GM12873 (cell line): ENCODE results near the gene RDH5.
A peak's percentile ranks its signal among the peaks of the same experiment; 100 is the strongest.

Experiments used
- TF ChIP-seq, protein P1 (sequence below): IDR thresholded peaks from 2 replicates; pipeline ENCODE4 v1.5.1; 2012; ENCODE audit warnings: low read depth, mild to moderate bottlenecking, moderate library complexity, low read length, control low read depth; ENCODE audit not compliant: insufficient read depth; ENCODE audit errors: missing control alignments

Gene RDH5

DNA sequence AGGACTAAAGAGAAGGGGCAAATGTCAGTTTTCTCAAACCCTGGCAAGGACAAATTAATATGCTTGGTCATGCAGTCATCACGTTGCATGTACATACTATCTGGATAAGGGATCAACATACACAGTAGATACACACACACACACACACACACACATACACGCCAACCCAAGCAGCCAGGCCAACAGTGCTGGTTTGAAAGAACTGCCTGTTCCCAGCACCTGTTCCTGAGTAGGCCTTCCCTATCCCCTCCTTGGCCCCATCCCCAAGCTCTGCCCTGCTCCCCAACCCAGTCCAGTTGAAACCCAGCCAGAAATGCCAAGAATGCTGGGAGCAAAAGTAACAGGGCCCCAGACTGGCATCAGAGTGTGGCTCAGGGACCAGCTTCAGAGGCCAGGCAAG lies 16.9 kb upstream of the RDH5 start:
- TF ChIP-seq, protein P1, sequence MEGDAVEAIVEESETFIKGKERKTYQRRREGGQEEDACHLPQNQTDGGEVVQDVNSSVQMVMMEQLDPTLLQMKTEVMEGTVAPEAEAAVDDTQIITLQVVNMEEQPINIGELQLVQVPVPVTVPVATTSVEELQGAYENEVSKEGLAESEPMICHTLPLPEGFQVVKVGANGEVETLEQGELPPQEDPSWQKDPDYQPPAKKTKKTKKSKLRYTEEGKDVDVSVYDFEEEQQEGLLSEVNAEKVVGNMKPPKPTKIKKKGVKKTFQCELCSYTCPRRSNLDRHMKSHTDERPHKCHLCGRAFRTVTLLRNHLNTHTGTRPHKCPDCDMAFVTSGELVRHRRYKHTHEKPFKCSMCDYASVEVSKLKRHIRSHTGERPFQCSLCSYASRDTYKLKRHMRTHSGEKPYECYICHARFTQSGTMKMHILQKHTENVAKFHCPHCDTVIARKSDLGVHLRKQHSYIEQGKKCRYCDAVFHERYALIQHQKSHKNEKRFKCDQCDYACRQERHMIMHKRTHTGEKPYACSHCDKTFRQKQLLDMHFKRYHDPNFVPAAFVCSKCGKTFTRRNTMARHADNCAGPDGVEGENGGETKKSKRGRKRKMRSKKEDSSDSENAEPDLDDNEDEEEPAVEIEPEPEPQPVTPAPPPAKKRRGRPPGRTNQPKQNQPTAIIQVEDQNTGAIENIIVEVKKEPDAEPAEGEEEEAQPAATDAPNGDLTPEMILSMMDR, result no peak

DNA sequence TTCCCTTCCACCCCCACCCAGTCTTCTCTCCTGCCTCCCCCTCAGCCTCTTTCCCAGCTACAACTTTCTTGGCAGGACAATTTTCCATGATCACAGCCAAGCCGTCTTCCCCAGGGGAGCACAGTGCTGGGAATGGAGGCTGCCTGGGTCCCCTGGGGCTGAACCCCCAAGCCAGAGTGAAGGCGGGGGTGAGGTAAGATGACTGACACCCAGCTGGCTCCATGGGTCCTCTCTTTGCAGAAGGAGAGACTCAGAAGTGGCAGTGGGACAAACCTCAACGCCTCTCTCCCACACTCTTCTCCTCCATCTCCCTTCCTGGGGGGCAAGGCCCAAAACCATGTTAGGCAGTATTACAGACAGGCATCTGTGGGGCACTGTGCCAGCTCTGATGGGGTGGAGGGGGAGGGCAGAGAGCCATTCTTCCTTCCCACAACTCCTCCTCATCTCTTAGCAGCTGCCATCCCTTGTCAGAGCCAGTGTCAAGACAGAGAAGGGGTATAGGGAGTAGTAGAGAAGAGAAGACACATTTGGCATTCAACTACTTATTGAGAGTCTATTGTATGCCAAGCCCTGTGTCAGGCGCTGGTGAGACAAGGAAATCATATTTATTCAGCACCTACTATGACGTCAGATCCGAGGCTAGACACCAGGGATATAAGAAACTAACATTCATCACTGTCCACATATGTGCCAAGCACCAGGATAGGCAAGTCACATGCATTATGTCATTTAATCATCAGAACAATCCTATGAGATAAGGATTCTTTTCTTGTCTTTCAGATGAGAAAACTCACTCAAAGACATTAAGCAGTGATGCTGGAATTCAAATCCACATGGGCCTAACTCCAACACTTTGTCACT lies 16.1 kb upstream of the RDH5 start:
- TF ChIP-seq, protein P1, result no peak

DNA sequence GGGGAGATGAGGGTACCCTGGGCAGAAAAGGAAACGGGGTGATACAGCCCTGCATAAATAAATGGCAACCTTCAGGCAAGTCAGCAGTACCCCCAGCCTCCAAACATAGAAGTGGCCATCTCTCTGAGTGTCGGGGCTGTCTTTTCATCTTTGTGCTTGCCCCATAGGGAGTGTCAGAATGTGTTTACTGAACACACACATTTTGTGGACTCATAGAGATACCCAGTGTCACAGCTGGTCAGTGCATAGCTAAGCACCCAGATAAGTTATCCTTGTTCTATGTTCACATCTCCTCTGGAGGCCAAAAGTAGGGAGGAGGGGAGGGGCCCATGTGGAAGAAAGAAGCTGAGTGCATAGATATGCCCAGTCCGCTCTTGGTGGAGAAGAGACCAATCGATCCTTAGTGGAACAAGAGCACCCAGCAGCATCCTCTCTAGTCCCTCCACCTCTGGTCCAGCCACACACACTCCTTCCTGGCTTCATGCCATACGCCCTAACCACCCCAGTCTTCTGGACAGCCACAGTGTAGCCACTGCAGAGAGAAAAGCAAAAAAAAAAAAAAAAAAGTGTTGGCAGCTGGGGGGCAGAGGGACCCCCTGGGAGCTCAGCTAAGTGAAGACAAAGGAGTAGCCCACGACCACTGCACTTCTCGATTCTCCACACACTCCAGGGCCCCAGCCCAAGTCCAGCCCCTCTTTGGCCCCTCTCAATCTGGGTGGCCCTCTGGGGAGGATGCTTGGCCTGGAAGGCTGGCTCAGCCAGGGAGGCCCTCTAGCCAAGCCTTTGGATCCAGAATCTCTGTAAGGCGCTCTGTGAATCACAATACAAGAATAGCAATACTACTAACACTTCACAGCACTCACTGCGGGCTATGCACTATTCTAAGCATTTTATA lies 15.1 kb upstream of the RDH5 start:
- TF ChIP-seq, protein P1, result no peak

DNA sequence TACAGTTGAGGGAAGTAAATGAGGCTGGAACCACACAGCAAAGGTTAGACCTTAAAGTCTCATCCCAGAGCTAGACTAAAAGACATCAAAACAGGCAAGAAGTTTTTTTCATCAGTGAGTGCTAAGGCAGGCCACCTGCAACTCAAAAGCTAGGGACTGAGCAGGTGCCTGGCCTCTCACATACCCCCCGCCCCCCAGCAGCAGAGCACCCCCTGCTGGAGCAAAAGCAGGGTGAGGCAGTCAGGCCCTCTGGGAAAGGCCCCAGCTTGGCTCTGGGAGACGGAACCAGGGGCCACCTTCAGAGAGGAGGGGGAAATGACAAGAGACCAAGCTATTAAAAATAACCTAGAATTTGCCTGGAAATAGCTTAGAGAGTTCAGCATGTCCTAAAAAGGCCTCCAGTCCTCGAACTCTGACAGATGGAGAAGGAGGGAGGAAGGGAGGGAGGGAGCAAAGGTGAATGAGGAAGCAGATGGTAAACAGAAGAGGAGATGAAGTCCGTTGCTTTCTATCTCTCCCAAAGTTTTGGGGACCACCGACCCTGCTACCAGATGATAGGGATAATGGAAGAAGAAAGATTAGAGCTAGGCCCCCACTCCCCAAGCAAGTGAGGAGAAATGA lies 14.3 kb upstream of the RDH5 start:
- TF ChIP-seq, protein P1, result peak; percentile 59

DNA sequence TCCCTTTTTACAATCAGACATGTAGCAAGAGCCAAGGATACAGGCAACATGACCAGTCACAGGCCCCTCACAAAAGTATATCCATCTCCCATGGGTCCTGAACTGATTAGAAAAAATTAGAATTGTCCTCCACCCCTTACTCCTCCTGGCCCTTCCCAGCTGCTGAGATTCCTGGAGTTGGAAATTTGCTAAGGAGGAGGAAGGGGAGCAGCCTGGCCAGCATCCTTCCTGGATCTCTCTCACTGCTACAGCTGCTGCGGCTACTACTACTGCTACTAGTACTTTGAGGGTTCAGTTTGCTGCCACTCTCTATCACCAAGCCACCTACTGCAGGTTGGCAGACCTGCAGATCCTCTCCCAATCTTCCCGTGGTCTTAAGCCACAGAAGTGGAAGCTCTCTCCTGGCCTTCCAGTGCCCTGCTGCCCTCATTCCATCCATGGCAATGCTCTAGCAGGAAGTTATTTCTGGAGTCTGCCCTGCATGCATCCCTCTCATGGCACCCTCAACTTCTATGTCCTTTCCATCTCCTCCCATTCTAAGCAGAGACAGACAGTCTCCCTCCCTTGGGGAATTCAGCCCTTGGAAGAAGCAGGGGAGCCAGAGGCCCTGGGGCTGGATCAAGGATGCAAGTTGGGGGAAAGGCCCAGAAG lies 13.5 kb upstream of the RDH5 start:
- TF ChIP-seq, protein P1, result no peak

DNA sequence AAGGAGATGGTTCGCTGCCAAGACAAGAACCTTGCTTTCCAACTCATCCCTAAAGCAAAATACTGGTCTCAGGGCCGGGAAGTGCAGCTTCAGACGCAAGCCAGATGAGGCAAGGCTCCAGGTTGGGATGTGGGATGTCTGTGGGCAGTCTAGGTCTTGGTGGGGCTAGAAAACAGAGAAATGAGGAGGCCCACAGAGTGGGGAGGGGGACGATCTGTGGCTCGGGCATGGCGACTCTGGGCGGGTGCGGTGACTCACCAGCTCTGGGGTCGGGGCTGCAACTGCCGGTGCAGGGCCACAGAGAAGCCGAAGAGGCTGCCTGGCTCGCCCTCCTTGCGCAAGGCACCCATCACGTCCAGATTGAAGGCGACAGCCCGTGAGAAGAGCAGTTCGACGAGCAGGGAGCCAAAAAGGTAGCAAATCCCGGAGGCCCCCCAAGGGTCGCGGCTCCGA lies 12.9 kb upstream of the RDH5 start:
- TF ChIP-seq, protein P1, result no peak
